ENCODE measurements around the gene MOB2.
"Not testable (repeated sequence)": the region's sequence is repeated elsewhere in the genome, so short reads cannot be mapped to it uniquely, and the experiment has no call there.

Gene MOB2

DNA sequence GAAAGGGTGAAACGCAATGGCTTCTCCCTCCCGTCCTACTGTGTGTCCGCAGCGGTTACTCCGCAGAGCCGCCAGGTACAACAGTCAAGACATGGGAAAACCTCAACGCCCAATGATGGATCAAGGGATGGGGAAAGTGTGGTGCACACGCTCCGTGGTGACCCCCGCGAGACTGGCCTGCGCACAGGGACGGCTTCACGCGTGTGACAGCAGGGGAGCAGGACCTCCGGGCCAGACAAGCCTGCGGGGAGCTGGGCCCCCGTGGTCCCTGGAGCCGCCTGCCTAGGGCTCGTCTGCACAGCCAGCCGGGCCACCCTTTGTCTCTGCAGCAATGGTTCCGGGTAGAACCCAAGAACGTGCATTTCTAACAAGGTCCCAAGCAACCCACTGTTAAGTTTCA is 31.7 kb upstream of the MOB2 start:
- DNase-seq (ENCODE audit: low read depth in 2 of 2), result no peak

GRCh38 chr11:1517117-1518005 is 30.8 kb upstream of the MOB2 start:
- no peak for DNase-seq (ENCODE audit: low read depth in 2 of 2)

DNA sequence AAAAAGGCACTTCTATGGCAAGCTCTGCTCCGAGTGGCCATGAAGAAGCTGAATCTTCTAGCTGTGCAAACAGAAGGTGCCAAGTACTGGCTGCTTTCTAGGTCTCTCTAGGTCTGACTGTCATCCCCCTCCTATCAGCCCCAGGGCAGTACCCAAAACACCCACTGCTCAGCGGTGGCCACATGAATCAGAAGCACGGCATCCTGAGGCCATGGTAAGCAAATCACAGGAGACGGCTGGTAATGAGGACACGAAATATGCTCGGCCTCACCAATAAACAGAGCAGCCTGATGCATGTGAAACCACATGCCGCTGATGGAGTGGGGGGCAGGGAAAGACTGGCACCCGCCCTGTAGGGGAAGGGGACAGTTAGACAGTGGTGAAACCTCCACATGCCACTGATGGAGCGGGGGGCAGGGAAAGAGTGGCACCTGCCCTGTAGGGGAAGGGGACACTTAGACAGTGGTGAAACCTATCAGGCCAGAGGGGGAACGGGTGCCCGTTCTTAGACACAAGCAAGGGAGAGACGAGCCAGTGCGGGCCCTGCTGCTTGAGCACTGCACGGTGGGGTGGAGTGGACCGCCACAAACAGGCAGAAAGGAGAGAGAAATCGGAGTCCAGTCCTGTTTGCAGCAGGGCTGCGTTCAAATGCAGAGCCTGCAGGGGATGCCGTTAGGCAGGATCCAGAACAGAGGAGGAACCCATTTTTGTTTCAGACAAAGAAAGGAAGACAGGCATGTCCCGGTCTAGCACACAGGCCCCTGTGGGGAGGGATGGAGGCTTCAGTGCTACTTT is 29.9 kb upstream of the MOB2 start:
- no peak for DNase-seq (ENCODE audit: low read depth in 2 of 2)

GRCh38 chr11:1515082-1516060 is 28.8 kb upstream of the MOB2 start:
- DNase-seq (ENCODE audit: low read depth in 2 of 2), result peak; percentile 39 to 46

DNA sequence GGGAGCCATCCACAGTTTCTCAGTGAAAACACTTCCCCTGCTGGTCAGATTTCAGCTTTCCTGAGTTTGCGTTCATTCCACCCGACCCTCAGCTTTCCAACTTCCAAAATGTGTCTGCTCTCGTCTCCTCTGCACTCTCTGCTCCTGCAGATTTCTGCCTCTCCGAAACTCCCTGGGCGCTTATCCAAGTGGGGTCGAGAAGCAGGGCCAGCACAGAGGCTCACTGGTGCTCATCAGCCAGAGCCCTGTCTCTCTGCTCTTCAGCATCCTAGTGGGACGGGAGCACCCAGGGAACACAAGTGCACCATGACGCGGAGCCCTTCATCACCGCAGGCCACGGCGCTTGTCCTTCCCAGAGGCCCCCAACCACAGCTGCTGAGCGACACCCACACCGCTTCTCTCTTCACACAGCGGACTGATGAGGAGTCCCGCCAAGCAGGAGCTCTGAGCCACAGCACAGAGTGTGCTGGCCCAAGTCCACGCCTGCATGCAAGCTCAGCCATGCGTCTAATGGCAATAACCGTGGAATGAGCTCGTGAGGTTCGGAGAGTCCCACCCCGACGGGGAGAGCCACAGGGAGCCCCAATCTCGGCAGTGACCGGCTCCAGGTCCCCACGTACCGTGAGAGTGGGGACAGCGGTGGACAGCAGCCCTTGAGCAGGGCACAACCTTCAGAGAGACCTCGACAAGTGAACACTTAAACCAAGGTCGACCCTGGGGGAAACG is 27.9 kb upstream of the MOB2 start:
- no peak for DNase-seq (ENCODE audit: low read depth in 2 of 2)

- no peak for DNase-seq (ENCODE audit: low read depth in 2 of 2)
Measured at GRCh38 chr11:1513326-1514296, 27.0 kb upstream of the MOB2 start.

DNA sequence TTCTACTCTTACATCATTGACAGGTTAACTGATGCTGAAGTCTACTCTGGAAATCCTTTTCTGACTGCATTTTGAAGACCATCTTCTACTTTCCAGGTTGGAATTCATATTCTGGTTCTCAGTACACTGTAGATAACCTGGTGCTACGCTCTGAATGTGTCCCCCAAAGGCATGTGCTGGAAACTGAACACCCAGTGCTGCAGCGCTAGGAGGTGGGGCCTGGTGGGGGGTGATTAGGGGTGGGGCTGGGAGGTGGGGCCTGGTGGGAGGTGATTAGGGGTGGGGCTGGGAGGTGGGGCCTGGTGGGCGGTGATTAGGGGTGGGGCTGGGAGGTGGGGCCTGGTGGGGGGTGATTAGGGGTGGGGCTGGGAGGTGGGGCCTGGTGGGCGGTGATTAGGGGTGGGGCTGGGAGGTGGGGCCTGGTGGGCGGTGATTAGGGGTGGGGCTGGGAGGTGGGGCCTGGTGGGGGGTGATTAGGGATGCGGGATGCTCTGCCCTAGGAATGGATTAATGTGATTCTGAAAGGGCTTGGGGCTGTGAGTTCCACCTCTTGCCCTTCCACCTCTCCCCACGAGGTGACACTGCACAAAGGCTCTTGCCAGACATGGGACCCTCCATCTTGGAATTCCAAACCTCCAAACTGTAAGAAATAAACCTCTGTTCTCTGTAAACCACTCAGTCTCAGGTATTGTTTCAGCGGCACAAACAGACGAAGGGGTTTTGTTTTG is 26.1 kb upstream of the MOB2 start:
- not testable (repeated sequence) for DNase-seq (ENCODE audit: low read depth in 2 of 2)

- DNase-seq (ENCODE audit: low read depth in 2 of 2), result no peak
Measured at GRCh38 chr11:1511937-1512496, 25.4 kb upstream of the MOB2 start.

GRCh38 chr11:1510928-1511327 is 24.3 kb upstream of the MOB2 start:
- DNase-seq (ENCODE audit: low read depth in 2 of 2), result no peak

DNA sequence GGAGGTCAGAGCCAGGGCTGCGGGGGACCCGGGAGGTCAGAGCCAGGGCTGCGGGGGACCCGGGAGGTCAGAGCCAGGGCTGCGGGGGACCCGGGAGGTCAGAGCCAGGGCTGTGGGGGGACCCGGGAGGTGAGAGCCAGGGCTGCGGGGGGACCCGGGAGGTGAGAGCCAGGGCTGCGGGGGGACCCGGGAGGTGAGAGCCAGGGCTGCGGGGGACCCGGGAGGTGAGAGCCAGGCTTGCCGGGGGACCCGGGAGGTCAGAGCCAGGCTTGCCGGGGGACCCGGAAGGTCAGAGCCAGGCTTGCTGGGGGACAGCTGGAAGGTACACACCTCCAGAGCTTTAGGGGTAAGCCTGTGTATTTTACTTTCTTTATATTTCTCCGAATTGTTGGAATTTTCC is 23.8 kb upstream of the MOB2 start:
- not testable (repeated sequence) for DNase-seq (ENCODE audit: low read depth in 2 of 2)

DNA sequence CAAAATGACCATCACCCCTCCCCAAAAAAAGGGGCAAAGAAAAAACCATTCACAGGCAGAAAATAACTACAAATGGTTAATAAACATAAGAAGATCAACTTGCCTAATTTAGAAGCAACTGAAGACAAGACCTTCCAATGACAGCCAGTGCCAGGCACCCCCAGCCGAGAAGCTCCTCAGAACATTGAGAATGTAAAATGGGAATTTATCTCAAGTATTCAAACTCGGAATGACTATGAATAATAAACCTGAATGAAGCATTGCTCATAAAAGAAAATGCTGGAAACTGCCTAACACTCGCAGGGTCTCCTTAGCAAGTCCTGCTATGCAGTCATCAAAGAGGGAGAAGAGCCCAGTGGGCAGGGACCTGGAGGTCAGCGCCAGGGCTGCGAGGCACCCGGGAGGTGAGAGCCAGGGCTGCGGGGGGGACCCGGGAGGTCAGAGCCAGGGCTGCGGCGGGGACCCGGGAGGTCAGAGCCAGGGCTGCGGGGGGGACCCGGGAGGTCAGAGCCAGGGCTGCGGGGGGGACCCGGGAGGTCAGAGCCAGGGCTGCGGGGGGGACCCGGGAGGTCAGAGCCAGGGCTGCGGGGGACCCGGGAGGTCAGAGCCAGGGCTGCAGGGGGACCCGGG is 23.2 kb upstream of the MOB2 start:
- no peak for DNase-seq (ENCODE audit: low read depth in 2 of 2)

GRCh38 chr11:1508986-1509385 is 22.4 kb upstream of the MOB2 start:
- no peak for DNase-seq (ENCODE audit: low read depth in 2 of 2)

GRCh38 chr11:1508491-1508891 is 21.9 kb upstream of the MOB2 start:
- DNase-seq (ENCODE audit: low read depth in 2 of 2), result no peak

DNA sequence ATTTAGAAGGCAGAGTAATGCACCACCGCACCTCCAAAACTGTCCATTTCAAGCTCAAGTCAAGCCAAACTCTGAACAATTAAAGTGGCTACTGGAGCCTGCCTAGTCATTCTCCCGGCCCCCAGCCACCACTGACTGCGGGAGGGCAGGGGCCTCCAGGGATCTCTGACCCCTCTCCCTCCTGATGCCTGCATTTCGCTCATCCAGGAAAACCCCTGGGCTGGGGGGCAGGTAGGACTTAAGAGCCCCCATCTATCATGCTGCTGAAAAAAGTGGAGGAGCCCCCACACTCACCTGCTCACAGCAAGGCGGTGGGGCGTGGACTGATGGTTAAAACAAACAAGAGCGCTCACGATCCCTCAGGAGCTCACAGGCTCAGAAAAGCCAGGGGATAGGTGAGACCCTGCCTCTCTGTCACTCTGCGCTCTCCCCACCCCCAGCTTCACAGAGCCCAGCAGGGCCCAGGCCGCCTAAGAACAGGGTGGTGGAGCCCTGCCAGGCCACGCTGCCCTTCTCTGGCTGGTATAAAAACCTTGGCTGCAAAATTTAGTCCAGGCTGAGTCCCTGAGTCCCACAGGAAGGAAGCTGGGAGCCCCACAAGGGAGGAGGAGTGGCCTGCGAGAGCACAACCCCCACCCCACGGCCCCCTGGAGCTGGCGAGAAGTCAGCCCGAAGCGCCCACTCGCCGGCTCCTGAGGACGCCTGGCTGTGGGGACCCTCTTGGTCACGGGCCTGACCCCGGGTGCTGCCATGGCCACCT is 21.0 kb upstream of the MOB2 start:
- no peak for DNase-seq (ENCODE audit: low read depth in 2 of 2)

GRCh38 chr11:1506981-1507380 is 20.4 kb upstream of the MOB2 start:
- no peak for DNase-seq (ENCODE audit: low read depth in 2 of 2)

DNA sequence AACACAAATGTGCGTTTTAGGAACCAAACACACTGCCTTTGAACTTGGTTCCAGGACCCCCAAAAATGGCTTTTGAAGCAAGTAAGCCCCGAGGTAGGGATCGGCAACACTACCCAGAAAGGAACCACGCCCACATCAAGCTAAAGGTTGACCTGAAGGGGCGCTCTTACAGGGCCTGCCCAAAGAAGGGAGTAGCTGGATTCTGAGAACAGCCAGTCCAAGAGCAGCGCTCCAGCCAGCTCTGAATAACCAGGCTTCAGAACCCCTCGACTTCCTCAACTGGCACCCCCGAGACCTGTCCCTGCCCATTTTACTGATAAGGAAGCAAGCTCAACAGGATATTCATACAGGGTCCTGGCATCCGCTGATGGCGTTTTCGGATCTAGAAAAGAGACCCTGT is 18.9 kb upstream of the MOB2 start:
- no peak for DNase-seq (ENCODE audit: low read depth in 2 of 2)

- DNase-seq (ENCODE audit: low read depth in 2 of 2), result no peak
Measured at GRCh38 chr11:1504581-1505290, 18.2 kb upstream of the MOB2 start.

All from stimulated activated CD8-positive, alpha-beta memory T cell treated with anti-CD3 and anti-CD28 coated beads, Interleukin-15, amount 100 ng/mL, for 48 hours (primary cell).